NB4 (cell line): Measurements from ENCODE around the gene PPP1R37.

ENCODE experiments used
- POLR2A ChIP-seq: IDR thresholded peaks from 2 replicates; pipeline ENCODE4 v1.6.1; 2011; ENCODE audit warnings: mild to moderate bottlenecking; ENCODE audit not compliant: insufficient read length; ENCODE audit errors: extremely low read depth
- TF ChIP-seq, protein P1 (sequence below): IDR thresholded peaks from one replicate; pipeline ENCODE4 v1.5.1; 2012; ENCODE audit warnings: low read depth, low read length
- TF ChIP-seq, protein P2 (sequence below): IDR thresholded peaks from 2 replicates; pipeline ENCODE4 v1.6.1; 2011; ENCODE audit warnings: low read depth, low read length

DNA sequence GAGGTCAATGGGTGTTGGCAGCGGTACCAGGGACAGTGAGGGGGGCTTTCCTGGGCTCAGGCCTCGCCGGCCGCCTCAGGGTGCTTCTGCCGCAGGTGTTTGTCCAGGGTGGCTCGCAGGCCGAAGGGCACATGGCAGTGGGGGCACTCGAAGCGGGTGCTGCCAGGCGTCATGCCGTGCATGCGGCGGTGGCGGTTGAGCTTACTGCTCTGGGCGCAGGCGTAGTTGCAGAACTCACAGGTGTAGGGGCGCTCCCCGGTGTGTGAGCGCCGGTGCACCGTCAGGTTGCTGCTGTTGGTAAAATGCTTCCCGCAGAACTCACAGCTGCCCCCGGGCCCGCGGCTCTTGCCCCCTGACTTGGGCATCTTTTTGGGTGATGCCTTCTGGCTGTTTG lies 21.4 kb upstream of the PPP1R37 start:
- TF ChIP-seq, protein P1, sequence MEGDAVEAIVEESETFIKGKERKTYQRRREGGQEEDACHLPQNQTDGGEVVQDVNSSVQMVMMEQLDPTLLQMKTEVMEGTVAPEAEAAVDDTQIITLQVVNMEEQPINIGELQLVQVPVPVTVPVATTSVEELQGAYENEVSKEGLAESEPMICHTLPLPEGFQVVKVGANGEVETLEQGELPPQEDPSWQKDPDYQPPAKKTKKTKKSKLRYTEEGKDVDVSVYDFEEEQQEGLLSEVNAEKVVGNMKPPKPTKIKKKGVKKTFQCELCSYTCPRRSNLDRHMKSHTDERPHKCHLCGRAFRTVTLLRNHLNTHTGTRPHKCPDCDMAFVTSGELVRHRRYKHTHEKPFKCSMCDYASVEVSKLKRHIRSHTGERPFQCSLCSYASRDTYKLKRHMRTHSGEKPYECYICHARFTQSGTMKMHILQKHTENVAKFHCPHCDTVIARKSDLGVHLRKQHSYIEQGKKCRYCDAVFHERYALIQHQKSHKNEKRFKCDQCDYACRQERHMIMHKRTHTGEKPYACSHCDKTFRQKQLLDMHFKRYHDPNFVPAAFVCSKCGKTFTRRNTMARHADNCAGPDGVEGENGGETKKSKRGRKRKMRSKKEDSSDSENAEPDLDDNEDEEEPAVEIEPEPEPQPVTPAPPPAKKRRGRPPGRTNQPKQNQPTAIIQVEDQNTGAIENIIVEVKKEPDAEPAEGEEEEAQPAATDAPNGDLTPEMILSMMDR: no peak
- no peak for TF ChIP-seq POLR2A
- TF ChIP-seq, protein P2, sequence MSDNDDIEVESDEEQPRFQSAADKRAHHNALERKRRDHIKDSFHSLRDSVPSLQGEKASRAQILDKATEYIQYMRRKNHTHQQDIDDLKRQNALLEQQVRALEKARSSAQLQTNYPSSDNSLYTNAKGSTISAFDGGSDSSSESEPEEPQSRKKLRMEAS: no peak
